Thyroid gland (tissue), 4 donors: ENCODE results near the gene MIXL1.

Experiments used
- CTCF ChIP-seq, 6 experiments: fragments of 200-600 bp in 3 of 6; fragments of 450-650 bp in 3 of 6; sonication (generic) in 3 of 6; IDR thresholded peaks; one replicate each; pipeline ENCODE4 v1.5.1; 2016 to 2019; ENCODE audit warnings: antibody characterized with exemption in 6 of 6, mild to moderate bottlenecking in 2 of 6, inconsistent platforms in 1 of 6, moderate library complexity in 1 of 6
- POLR2A ChIP-seq, 2 donors: fragments of 450-650 bp; IDR thresholded peaks; one replicate each; pipeline ENCODE4 v1.6.1; 2017; ENCODE audit warnings: antibody characterized with exemption in 2 of 2, mild to moderate bottlenecking in 2 of 2, moderate library complexity in 1 of 2

GRCh38 chr1:226212545-226212944 is 10.9 kb upstream of the MIXL1 start:
- TF ChIP-seq CTCF (IDR thresholded peaks at IDR 0.05) = no peak
- no peak for TF ChIP-seq POLR2A (IDR thresholded peaks at IDR 0.05)
